Umbilical cord (tissue), 2 donors: ENCODE results near the gene FRMD8. TPM values are rescaled to one million over a fixed set of nuclear protein-coding genes. Genes with fewer than 3 reads are reported as not detected.
"Not testable (repeated sequence)": the region's sequence is repeated elsewhere in the genome, so short reads cannot be mapped to it uniquely, and the experiment has no call there.

ENCODE experiments used
- DNase-seq: peaks from one replicate; pipeline ENCODE4 v3.0.0-alpha.2; 2015; ENCODE audit warnings: low spot score
- total RNA-seq: library from RNA; depleted of rRNA; stranded (reverse); fragments of >200 nt; gene quantifications from one replicate; pipeline ENCODE4 v1.2.3, GENCODE V29; 2014; ENCODE audit warnings: low replicate concordance; ENCODE audit not compliant: insufficient read depth

The FRMD8 gene
- total RNA-seq, 1 donor from 2014 or later = 80.2 TPM

DNA sequence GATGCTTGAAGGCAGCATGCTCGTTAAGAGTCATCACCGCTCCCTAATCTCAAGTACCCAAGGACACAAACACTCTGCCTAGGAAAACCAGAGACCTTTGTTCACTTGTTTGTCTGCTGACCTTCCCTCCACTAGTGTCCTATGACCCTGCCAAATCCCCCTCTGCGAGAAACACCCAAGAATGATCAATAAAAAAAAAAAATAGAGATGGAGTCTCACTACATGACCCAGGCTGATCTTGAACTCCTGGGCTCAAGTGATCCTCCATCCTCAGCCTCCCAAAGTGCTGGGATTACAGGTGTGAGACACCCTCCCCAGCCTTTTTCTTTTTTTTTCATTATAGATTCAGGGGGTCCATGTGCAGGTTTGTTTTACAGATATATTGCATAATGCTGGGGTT, 65.8 kb downstream of the FRMD8 start:
- DNase-seq = not testable (repeated sequence)

DNA sequence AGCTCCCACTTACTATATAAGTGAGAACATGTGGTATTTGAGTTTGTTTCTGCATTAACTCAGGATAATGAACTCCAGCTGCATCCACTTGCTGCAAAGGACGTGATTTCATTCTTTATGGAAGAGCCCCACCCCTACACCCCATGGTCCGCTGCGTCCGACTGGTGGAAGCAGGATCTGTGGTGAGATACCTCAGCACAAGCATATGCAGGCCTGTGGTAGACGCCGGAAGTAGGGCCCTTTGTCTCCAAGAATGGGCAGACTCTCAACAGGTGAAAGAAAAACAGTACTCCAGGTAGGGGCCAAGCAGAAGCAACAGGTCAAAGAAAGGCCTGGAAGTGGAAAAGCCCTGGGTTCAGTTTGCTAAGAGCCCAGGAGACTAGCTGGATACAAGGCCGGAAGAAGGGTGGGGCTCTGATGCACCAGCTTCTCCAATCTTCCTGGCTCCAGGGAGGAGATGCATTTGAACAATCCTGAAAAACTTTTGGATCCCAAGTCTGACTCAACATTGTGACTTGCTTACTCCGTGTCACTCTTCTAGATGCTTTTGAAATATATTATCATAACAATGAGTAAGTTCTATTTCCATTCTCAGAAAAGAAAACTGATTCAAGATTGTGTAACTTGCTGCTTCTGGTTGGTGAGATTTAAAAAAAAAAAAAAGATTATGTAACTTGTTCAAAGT, 66.5 kb downstream of the FRMD8 start:
- DNase-seq = peak; percentile 55

DNA sequence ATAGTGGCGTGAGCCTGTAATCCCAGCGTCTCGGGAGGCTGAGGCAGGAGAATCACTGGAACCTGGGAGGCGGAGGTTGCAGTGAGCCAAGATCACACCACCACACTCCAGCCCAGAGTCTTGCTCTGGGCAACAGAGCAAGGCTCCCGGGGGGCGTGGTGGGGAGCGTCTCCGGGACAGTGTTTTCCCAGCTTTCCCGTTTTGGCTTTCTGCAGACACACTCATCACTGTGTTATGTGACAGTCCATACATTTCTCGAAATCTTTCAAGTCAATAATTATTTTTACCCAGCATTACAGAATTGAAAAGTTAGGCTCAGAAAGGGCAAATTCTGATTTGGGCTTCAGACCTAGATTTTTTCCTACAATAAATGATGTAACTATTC, 67.9 kb downstream of the FRMD8 start:
- no peak for DNase-seq

DNA sequence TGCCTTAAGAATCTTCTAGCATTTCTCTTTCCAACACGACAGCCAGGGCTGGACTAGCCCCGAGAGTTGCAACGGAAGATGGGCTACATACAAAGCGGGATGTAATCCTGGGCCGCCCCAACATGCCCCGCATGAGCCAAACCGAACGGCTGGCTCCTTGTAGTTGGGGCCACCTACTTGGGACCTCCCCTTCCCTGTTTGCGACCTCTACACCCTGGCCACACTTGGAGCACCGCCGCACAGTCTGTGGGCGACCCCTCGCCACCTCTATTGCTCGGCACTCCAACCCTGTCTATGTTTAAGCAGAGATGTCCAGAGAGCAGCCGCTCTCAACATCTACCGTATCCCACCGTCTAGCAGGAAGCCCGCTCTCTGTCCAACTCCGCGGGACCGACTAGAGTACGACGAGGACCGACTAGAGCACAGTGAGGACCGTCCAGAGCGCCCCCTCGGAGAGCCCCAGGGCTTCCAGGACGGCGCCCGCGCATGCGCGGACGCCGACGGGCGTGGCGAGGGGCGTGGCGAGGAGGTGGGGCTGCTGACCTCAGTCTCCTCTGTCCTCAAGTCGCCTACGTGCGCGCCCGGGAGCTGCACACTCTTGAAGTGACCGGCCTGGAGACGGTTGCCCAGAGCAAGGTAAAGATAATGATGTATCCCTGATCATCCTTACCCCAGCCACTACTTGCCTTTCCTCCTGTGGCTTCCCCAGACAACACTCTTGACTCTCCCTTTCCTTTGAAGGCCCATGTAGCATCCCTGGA, 68.4 kb downstream of the FRMD8 start:
- peak; percentile 94 for DNase-seq

DNA sequence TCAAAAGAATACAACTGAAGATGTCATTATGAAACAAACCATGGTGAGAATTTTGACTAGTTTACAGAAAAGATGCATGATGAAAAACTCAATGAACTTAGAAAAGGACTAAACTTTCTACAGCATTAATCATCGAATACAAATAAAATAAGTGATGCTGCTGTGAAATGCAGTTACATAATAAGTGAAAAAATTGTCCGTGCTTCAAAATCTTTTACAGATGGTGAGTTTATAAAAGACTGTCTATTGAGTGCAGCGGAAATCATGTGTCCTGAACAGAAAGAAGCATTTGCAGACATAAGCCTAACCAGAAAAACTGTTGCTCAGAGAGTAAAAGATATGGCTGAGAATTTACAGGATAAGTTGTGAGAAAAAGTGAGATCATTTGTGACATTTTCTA, 70.0 kb downstream of the FRMD8 start:
- no peak for DNase-seq

DNA sequence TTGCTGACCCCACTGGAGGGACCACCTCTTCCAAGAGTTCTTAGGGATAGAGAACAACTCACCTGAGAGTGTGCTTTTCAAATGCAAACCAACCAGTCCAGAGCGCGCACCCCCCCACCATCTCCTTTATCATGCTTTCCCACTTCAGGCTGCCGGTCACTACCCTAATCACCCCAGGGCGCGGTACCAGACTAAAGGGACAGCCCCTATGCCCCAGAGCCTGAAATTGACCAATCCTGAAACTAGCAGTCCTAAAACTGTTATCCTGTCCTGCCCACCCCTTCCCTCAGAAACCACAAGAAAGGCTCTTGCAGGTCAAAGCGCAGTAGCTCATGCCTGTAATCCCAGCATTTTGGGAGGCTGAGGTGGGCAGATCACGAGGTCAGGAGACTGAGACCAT, 73.1 kb downstream of the FRMD8 start:
- DNase-seq = no peak

Other genes with a start within 250 kb of the FRMD8 start
- not detected for gene SPDYC, start 216.4 kb upstream of the FRMD8 start, total RNA-seq
- 59.5 TPM for gene CAPN1, start 204.7 kb upstream of the FRMD8 start, total RNA-seq
- gene POLA2, start 124.7 kb upstream of the FRMD8 start, total RNA-seq = 3.6 TPM
- gene CDC42EP2, start 71.8 kb upstream of the FRMD8 start, total RNA-seq = 8.4 TPM
- 34.7 TPM for gene DPF2, start 52.8 kb upstream of the FRMD8 start, total RNA-seq
- gene TIGD3, start 31.9 kb upstream of the FRMD8 start, total RNA-seq = 1.4 TPM
- 5.3 TPM for gene SLC25A45, start 4.0 kb upstream of the FRMD8 start, total RNA-seq
- 74.6 TPM for gene NEAT1, start 36.2 kb downstream of the FRMD8 start, total RNA-seq
- 14,533 TPM for gene MALAT1, start 112.4 kb downstream of the FRMD8 start, total RNA-seq
- gene SCYL1, start 138.4 kb downstream of the FRMD8 start, total RNA-seq = 60.7 TPM
- gene LTBP3, start 171.7 kb downstream of the FRMD8 start, total RNA-seq = 116 TPM
- gene ZNRD2, start 183.8 kb downstream of the FRMD8 start, total RNA-seq = 17.3 TPM
- gene FAM89B, start 185.9 kb downstream of the FRMD8 start, total RNA-seq = 36.8 TPM
- gene EHBP1L1, start 189.4 kb downstream of the FRMD8 start, total RNA-seq = 91.0 TPM
- gene KCNK7, start 209.2 kb downstream of the FRMD8 start, total RNA-seq = not detected
- 12.0 TPM for gene MAP3K11, start 227.6 kb downstream of the FRMD8 start, total RNA-seq
- gene PCNX3, start 229.1 kb downstream of the FRMD8 start, total RNA-seq = 7.2 TPM